NCI-H446 treated with DMSO at 0.1 percent for 48 hours (cell line): ENCODE data around the gene CTSA.

Experiments used
- DNase-seq: peaks from one replicate; lab custom pipeline; 2025; lab: John Stamatoyannopoulos, UW

The CTSA gene

DNA sequence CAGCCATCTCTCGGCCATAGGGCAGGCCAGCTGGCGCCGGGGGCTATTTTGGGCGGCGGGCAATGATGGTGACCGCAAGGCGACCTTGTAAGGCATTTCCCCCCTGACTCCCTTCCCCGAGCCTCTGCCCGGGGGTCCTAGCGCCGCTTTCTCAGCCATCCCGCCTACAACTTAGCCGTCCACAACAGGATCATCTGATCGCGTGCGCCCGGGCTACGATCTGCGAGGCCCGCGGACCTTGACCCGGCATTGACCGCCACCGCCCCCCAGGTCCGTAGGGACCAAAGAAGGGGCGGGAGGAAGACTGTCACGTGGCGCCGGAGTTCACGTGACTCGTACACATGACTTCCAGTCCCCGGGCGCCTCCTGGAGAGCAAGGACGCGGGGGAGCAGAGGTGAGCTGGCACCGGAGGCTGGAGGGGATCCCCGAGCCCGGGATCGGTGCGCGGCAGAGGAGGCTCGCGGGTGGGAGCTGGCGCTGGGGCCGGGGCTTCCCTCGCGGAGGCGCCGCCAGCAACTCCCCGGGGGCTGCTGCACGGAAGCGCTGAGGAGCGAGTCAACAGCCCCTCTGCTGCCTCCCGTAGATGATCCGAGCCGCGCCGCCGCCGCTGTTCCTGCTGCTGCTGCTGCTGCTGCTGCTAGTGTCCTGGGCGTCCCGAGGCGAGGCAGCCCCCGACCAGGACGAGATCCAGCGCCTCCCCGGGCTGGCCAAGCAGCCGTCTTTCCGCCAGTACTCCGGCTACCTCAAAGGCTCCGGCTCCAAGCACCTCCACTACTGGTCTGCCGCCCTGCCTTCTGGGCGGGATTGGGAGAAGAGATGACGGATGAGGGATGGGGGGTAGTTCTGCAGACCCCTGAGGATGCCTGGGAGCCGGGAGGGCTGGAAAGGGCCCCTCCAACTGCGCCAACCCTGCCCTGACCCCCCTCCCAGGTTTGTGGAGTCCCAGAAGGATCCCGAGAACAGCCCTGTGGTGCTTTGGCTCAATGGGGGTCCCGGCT is at the start of gene CTSA, which contains the start of gene NEURL2:
TSS of gene CTSA (plus strand) at position 351 of the 999 bp plus-strand sequence. CDS start at position 585, 234 bp downstream.
TSS of gene NEURL2 (minus strand) at position 224 of the 999 bp plus-strand sequence. CDS start at position 7, 217 bp downstream.
- DNase-seq = peak; percentile 60

DNA sequence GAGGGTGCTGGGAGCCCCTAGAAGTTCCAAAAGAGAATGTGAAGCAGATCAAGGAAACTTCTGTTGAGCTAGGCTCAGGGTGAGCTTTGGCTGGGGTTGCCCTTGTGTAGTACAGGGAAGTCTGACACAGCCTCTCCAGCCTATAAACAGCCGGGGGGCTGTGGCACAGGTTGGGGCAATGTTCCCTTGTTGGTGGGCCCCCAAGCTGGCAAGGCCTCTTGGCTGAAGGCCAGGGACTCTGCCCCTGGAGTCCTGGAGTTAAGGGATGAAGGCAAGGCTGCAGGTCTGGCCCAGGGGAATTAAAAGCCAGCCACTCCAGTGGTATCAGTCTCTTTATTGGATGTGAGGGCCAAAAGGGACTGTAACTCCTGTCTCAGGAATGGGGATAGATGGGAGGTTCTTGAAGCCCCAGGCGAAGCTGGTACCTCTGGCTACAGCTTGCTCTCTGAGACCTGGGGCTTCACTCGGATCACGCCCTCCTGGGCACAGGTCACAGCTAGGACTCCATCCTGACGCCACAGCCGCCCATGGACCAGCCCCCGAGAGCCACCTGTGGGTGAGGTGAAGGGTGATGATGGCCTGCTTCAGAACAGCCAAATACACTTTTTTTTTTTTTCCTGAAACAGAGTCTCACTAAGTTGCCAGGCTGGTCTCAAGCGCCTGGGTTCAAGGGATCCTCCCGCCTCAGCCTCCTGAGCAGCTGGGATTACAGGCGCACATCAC is 49.6 kb upstream of the CTSA start:
- DNase-seq = no peak

DNA sequence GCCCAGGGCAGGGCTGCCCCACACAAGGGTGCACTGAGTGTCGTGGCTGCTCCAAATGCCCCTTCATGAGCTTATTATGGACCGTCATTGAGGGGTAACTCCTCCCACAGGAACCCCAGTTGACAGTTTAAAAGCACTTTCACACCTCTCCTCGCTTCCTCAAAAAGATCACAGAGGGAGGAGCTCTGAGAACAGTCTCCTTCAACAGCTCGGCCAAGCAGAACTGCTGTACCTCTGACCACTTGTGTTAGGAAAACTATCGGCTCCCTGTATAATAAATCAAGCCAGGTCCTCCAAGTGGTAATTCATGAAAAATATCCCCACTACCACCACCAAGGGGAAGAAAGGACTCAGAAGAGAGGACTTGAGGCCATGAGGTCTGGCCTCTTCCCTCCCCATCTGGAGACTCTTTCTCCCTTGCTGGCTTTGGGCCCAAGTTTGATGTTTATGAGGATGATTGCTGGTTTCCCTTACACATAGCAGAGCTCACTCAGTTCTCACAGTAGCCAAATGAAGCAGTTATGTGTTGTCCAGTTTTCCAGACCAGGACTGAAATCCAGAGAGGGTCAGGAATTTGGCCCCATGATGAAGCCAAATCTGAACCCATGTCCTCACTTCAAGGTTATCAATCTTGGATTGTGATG is 48.8 kb upstream of the CTSA start:
- DNase-seq = no peak

DNA sequence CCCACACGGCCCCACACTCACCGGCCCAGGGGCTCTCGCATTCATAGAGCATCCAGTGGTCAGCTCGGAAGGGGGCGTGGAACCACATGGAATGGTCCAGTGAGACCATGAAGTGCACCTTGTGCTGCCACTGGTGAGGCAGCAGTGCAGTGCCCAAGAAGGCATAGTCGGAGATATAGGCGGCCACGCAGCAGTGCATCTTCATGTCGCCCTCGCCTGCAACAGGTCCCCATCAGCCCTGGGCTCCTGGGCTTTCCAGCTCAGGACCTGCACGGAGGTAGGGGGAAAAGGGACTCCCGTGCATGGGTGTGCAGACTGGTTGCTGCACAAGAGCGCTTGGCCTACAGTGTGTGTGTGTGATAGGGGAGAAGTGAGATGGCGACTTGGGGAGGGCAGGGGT is 47.6 kb upstream of the CTSA start:
- DNase-seq = no peak

DNA sequence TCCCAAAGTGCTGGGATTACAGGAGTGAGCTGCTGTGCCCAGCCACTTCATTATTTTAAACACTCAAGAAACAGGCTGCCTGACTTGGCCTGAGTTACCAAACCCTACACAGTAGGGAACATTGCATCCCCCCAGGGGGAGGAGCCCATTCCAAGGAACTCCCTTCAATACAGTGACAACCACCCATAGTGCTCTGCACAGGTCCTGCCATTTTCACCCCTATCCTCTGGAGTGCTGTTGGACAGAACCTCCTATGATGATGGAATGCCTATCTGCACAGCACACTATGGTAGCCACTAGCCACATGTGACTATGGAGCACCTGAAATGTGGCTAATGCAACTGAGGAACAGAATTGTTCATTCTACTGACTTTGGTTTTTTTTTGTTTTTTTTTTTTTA is 45.7 kb upstream of the CTSA start:
- no peak for DNase-seq

DNA sequence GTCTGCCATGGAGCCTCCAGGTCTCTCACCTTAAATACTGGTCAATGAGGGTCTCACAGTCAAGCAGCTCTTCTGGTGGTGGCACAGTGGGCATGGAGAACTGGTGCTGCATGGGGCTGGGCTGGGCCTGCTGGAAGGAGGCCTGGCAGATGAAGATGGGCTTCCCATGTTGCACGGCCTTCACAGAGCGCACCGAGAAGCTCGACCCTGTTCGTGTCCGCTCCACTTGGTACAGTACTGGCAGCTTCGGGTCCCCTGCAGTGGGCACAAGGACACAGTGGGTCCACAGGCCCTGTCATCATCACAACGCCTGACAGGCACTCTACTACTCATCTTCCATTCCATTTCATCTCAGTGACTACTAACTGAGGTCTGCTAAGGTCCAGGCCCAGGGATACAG is 42.7 kb upstream of the CTSA start:
- DNase-seq = no peak

DNA sequence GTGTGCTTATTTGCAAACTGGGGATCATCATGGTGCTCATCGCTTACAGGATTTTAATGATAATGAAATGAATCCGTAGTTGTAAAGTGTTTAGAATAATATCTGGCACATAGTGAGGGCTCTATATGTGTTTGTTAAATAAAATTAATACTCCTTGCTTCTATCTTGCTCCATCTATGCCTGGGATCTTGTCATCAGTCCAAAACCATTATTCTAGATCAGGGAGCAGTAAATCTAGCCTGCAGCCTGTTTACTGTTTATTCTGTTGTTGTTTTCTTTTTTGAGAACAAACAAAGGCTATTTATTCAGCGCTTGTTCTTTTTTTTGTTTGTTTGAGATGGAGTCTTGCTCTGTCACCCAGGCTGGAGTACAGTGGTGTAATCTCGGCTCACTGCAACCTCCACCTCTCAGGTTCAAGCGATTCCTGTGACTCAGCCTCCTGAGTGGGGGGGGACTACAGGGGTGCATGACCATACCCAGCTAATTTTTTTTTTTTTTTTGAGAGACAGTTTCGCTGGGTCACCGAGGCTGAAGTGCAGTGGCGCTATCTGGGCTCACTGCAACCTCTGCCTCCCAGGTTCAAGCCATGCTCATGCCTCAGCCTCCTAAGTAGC is 42.1 kb upstream of the CTSA start:
- DNase-seq = no peak

DNA sequence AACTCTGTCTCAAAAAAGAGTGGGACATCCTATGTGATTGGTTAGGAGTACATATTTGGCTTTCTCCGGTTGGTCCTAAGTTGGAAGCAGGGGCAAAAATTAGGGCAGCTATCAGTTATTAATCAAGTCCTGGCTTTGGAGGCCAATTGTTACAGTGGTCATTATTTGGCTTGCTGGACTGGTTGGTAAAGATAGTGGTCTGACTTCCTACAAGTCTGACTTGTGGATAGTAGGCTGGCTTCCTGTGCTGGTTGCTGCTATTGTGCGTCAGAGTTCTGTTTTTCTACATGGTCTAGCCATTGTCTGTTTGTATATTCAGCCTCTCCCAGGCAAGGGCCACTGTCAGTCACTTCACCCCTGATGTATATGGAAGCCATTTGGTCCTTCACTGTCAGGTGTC is 40.9 kb upstream of the CTSA start:
- DNase-seq = no peak

DNA sequence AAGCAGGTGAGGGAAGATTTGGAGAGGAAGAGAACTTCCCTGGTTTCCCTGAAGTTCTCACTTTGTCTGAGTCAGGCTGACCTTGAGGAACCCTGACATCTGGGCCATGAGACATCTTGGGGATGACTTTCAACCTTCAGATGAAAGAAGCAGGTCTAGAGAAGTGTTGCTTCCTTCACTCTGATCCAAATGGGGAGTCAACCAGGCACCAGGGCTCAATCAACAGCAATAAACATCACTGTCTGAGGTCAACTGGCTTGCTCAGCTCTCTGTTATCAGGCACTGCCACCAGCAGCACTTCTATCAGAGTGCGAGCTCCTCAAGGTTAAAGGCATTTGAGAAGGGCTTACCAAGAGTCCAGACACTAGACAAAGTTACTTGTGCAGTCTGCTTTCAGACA is 40.2 kb upstream of the CTSA start:
- no peak for DNase-seq

DNA sequence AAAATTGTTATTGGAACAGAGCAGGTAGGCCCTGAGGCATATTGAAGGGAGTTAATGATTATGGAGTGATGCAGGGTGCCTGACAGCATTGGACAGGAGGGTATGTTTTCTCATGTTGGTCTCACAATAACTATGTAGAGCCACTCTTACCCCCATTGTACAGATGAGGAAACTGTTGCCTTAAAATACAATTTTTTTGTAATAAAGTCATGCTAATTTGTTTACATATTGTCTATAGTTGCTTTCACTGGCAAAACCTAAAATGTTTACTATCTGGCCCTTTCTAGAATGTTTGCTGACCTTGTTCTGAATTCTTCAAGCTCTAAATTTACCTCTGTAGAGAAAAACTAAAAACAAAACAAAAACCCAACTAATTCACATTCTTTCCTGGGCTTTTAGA is 39.6 kb upstream of the CTSA start:
- no peak for DNase-seq

DNA sequence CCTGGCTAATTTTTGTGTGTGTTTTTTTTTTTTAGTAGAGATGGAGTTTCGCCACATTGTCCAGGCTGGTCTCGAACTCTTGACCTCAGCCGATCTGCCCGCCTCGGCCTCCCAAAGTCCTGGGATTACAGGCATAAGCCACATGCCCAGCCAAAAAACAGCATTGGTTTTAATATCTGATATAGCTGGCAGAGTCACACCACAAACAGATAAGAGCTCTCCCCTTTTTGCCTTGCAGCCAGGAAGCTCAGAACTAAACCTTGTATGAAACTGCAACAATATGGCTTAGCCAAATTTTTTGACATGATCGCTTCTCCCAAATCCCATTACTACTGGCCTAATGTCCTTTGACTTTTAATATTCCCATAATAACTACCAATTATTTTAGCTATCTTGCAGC is 38.8 kb upstream of the CTSA start:
- DNase-seq = no peak

DNA sequence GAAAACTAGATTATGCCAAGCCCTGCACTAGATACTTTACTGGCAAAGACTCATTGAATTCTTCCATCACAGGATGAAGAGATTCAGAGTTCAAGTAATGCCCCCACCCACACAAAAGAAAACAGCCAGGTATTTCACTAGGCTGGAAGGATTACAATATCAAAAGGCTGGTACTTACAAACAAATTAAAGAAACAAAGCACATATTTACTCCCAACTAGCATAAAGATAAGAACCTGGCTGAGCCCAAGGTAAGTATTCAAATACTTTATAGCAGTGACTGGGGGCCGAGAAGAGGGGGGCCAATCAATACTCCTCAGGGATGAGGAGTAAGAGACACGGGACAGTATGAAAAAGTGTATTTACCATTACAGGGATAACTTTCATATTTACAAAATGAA is 37.7 kb upstream of the CTSA start:
- no peak for DNase-seq

DNA sequence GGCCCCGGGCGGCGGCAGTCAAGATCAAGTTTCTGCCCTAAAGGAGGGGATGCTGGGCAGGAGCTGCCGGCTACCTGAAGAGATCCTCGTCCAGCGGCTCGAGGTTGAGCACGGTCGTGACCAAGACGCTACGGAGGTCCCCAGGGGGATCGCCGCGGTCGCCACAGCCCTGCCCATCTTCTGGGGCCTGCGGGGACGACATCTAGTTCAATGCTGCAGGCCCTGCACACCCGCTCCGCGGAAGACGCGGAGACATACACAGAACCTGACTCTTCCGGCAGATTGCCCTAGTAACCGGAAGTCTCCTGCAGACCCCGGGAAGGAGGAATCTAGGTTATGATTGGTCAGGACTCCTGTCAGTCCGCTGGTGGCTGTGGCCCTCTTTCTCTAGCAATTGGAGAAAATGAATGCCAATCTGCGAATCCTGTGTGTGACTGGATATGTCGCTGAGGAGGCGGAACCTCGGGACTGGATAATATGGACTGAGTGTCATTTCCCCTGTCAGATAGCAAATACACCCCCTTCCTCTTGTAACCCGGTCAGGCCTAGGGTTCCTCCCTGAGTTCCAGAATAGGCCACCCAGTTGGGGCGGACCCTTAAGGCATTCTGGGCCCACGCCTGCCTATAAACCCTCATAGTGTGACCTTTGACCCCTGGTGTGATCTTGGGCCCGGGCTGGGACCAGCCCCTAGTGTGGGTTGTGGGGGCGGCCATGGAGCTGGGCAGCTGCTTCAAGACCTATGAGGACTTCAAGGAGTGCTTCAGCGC is 33.8 kb upstream of the CTSA start, which contains the start of the genes ACOT8 and ZSWIM3:
TSS of gene ACOT8 (minus strand) at position 279 of the 768 bp plus-strand sequence. CDS start at position 202, 77 bp downstream.
TSS of gene ZSWIM3 (plus strand) at position 501 of the 768 bp plus-strand sequence. CDS start at position 713, 212 bp downstream.
- peak; percentile 99 for DNase-seq

DNA sequence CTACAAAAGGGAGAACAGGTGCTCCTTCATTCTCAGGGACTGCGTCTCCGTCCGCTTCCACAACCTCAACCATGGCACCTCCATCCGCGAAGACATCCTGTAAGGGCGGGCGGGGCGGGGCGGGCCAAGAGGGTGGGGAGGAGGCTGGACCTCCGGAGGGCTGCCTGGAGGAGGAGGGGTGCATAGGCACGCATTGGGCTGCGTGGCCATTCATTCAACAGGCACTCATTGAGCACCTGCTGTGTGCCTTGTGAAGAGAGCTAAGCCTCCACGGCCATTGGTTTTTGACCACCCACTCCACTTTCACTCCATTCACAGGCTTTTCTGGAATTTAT is 33.3 kb upstream of the CTSA start:
- peak; percentile 39 for DNase-seq

DNA sequence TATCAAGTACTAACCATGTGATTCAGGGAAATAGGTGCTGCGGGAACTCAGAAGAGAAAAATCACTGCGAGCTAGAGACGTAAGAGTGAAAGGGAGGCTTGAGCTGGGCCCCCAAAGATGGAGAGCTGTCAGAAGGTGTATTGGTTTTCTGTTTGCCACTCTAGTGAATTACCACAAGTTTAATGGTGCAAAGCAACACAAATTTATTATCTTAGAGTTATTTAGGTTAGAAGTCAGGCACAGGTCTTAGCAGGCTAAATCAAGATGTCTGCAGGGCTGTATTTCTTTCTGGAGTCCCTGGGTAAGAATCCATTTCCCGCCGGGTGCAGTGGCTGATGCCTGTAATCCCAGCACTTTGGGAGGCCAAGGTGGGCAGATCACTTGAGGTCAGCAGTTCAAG is 31.2 kb upstream of the CTSA start:
- DNase-seq = no peak

DNA sequence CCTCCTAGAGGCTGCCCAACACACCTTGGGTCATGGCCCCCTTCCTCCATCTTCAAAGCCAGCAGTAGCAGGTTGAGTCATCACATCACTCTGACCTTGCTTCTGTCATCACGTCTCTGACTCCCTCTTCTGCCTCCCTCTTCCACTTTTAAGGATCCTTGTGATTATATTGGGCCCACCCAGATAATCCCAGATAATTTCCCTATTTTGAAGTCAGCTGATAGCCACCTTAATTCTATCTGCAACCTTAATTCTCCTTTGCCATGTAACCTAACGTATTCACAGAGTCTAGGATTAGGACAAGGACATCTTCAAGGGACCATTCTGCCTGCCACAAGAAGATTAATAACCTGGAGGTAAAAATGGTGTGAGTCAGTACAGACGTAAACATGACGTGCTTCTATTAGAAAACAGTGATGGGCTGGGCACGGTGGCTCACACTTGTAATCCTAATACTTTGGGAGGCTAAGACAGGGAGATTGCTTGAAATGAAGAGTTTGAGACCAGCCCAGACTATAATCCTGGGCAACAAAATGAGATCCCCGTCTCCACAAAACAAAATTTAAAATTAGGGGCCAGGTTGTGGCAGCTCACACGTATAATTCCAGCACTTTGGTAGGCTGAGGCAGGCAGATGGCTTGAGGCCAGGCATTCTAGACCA is 30.4 kb upstream of the CTSA start:
- no peak for DNase-seq

DNA sequence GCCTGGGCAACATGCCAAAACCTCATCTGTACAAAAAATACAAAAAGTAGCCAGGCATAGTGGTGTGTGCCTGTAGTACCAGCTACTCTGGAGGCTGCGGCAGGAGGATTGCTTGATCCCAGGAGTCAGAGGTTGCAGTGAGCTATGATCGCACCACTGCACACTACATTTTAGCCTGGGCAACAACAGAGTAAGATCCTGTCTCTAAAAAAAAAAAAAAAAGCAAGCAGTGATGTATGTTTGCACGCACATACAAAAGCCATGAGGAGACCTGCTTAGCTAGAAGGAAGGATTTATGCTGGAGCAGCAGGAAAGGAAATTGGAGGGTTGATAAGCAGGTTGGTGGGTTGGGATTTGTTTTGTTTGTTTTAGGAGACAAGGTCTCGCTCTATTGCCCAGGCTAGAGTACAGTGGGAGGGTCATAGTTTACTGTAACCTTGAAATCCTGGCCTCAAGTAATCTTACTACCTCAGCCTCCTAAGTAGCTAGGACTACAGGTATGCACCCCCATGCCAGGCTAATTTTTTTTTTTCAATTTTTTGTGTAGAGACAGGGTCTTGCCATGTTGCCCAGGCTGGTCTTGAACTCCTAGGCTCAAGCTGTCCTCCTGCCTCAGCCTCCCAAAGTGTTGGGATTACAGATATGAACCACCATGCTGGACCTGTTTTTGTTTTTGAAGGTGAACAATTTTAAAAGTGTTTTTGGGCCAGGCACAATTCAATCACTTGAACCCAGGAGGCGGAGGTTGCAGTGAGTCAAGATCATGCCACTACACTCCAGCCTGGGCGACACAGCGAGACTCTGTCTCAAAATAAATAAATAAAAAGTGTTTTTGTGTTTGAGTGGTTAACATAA is 29.7 kb upstream of the CTSA start:
- DNase-seq = no peak

DNA sequence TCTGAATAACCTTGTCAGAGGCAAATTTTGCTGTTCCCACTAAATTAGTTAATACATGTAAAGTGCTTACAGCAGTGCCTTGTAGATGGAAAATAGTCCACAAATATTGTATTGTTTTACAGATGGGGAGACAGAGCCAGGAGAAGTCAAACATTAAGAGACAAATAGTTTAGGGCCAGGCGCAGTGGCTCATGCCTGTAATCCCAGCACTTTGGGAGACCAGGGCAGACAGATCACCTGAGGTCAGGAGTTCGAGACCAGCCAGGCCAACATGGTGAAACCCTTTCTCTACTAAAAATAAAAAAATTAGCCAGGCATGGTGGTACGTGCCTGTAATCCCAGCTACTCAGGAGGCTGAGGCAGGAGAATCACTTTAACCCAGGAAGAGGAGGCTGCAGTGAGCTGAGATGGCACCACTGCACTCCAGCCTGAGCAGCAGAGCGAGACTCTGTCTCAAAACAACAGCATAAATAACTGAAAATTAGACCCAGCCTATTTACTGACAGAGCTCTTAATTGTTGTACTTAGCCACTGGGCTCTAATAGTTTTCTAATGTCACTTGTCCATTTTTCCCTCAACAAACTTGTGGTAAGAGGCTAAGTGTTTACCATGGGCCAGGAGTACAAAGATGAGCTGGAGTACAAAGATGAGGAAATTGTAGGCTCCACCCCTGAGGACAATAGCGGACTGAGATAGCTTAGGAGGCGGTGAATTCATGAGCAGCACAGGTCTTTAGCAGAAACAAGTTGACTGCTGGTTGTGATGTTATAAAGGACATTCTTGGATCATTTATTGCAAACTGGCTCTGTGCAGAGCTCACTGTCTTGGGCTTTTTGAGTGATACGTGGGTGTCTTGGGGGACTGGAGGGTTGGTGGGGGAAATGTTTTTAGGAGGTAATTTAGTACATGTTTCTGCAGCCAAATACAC is 27.3 kb upstream of the CTSA start:
- DNase-seq = no peak

DNA sequence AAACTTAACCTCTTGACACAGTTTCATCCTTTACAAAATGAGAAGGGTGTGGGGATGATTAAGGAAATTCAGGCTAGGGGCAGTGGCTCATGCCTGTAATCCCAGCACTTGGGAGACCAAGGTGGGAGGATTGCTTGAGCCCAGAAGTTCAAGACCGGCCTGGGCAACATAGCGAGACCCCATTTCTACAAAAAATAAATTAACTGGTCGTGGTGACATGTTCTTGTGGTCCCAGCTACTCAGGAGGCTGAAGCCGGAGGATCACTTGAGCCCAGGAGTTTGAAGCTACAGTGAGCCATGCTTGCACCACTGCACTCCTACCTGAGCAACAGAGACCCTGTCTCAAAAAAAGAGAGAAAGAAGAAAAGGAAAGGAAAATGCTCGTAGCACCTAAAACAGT is 24.7 kb upstream of the CTSA start:
- no peak for DNase-seq
